Gastrocnemius medialis (tissue), 4 donors: ENCODE results near the gene CACNA2D2. TPM values are rescaled to one million over a fixed set of nuclear protein-coding genes. Genes with fewer than 3 reads are reported as not detected.

Source experiments
- ATAC-seq, 2 donors: fragments of 150-250 bp; one replicate each; pipeline ENCODE4 v1.9.1; 2016
- DNase-seq, 2 donors: peaks; one replicate each; pipeline ENCODE4 v3.0.0-alpha.2; 2019
- H3K27ac ChIP-seq, 4 donors: fragments of 200-600 bp; sonication (generic); 1 replicate in 1 of 4; 2 replicates in 3 of 4; pipeline ENCODE4 v1.5.1; 2016 to 2018; ENCODE audit warnings: mild to moderate bottlenecking in 2 of 4, moderate library complexity in 1 of 4
- H3K27me3 ChIP-seq, 3 donors: fragments of 200-600 bp; sonication (generic) in 2 of 3; 1 replicate in 1 of 3; 2 replicates in 2 of 3; pipeline versions ENCODE4 v1.5.1 to v1.6.0; 2016 to 2019; ENCODE audit warnings: mild to moderate bottlenecking in 1 of 3, moderate library complexity in 1 of 3
- H3K36me3 ChIP-seq, 2 donors: fragments of 200-600 bp; sonication (generic) in 1 of 2; one replicate each; pipeline ENCODE4 v1.5.1; 2017 to 2018
- H3K4me1 ChIP-seq, 2 donors: fragments of 200-600 bp; sonication (generic) in 1 of 2; one replicate each; pipeline ENCODE4 v1.5.1; 2016 to 2017; ENCODE audit warnings: mild to moderate bottlenecking in 2 of 2
- H3K4me3 ChIP-seq, 4 donors: fragments of 200-600 bp; sonication (generic) in 3 of 4; 1 replicate in 1 of 4; 2 replicates in 3 of 4; pipeline ENCODE4 v1.5.1; 2016 to 2019; ENCODE audit warnings: mild to moderate bottlenecking in 2 of 4
- H3K9me3 ChIP-seq, 3 donors: fragments of 200-600 bp; sonication (generic) in 2 of 3; 1 replicate in 1 of 3; 2 replicates in 2 of 3; pipeline ENCODE4 v1.5.1; 2016 to 2019
- POLR2A ChIP-seq, 2 donors: fragments of 450-650 bp; IDR thresholded peaks; one replicate each; pipeline ENCODE4 v1.6.1; 2017; ENCODE audit warnings: antibody characterized with exemption in 2 of 2, mild to moderate bottlenecking in 2 of 2, moderate library complexity in 2 of 2
- in situ Hi-C, 4 donors: fragments of 200-750 bp; cut with MboI; loops; one replicate each; pipeline versions ENCODE4 v1.15.0 to v1.8.0; 2017; ENCODE audit warnings: low sequenced_read_pairs in 4 of 4
- intact Hi-C: fragments of 100-400 bp; cut with DNase I; formaldehyde crosslinking; loops from one replicate; pipeline ENCODE4 v1.15.1; 2023; ENCODE audit warnings: low total_unique reads
- total RNA-seq, 4 donors: library from RNA; depleted of rRNA; stranded (reverse); fragments of >200 nt; gene quantifications; one replicate each; pipeline versions ENCODE4 v1.1.0 to v1.2.3, GENCODE V29; 2016
- TF ChIP-seq, protein P1 (sequence below), 5 experiments: fragments of 450-650 bp in 3 of 5; fragments of 200-600 bp in 2 of 5; sonication (generic) in 2 of 5; IDR thresholded peaks in 4 of 5; conservative IDR thresholded peaks in 1 of 5; 1 replicate in 4 of 5; 2 replicates in 1 of 5; pipeline ENCODE4 v1.5.1; 2016 to 2019; ENCODE audit warnings: antibody characterized with exemption in 5 of 5, mild to moderate bottlenecking in 3 of 5, moderate library complexity in 3 of 5

The CACNA2D2 gene
- total RNA-seq = under 1 TPM; 0.27 to 0.68 (median 0.45) TPM

DNA sequence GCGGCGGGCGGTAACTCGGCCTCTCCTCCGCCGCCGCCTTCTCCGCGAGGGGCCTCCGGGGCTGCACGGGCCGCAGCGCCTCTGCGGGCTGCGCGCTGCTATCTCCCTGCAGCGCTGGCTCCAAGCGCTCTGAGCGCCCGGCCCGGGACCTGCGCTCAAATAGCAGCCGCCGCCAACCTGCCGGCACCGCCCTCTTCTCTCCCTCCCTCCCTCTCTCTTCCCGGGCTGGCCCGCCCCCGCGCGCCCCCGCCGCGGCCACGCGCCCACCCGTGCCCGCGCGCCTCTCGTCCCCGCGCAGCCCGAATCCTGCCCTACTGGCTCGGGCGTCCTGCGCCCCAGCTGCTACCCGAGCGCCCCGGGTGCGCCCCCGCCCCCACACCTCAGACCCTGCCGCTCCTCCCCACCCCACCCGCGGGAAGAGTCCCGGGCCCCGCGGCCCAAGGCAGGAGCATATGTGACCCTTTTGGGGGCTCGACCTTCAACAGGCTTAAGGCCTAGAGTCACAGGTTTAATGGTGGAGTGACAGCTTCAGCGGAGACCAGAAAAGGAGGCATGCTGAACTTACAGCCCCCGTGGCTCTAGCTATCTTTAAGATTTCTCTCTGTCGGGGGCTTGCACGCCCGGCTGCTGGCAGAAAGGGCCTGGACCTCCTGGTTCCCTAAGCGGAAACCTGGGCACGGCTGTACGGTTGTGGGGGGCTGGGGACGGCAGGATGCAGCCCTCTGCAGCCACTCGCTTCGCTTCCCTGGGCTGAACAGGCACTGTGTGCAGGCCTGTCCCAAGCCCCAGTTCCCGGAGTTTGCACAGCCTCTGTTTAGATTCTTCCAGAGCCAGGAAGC is at the start of gene CACNA2D2:
Gene CACNA2D2 (minus strand): TSS at position 131 of the 839 bp plus-strand sequence. CDS start 211 bp downstream, outside the sequence.
- intact Hi-C loops = no loop called here
- H3K4me1 ChIP-seq = peaks cover 0 to 10% of the 10 kb centered on the region in 2 donors
- ATAC-seq (peak; percentile 75 to 82), DNase-seq (peak; percentile 21 to 47)
- no peaks in the 10 kb centered on the region for H3K36me3 ChIP-seq
- peak within 1 kb of the TSS; percentile 52 to 66 (median 58) for H3K4me3 ChIP-seq
- H3K27me3 ChIP-seq = no peaks in the 10 kb centered on the region
- TF ChIP-seq POLR2A (IDR thresholded peaks at IDR 0.05) = peak; percentile 49 to 50
- TF ChIP-seq, protein P1, sequence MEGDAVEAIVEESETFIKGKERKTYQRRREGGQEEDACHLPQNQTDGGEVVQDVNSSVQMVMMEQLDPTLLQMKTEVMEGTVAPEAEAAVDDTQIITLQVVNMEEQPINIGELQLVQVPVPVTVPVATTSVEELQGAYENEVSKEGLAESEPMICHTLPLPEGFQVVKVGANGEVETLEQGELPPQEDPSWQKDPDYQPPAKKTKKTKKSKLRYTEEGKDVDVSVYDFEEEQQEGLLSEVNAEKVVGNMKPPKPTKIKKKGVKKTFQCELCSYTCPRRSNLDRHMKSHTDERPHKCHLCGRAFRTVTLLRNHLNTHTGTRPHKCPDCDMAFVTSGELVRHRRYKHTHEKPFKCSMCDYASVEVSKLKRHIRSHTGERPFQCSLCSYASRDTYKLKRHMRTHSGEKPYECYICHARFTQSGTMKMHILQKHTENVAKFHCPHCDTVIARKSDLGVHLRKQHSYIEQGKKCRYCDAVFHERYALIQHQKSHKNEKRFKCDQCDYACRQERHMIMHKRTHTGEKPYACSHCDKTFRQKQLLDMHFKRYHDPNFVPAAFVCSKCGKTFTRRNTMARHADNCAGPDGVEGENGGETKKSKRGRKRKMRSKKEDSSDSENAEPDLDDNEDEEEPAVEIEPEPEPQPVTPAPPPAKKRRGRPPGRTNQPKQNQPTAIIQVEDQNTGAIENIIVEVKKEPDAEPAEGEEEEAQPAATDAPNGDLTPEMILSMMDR (IDR thresholded peaks at IDR 0.05 in 4 of 5, conservative IDR thresholded peaks at IDR 0.05 in 1 of 5) = no peak
- no peaks in the 10 kb centered on the region for H3K9me3 ChIP-seq
- in situ Hi-C loops = no loop called here
- H3K27ac ChIP-seq = peak within 1 kb of the TSS; percentile 42 to 67 (median 62)

DNA sequence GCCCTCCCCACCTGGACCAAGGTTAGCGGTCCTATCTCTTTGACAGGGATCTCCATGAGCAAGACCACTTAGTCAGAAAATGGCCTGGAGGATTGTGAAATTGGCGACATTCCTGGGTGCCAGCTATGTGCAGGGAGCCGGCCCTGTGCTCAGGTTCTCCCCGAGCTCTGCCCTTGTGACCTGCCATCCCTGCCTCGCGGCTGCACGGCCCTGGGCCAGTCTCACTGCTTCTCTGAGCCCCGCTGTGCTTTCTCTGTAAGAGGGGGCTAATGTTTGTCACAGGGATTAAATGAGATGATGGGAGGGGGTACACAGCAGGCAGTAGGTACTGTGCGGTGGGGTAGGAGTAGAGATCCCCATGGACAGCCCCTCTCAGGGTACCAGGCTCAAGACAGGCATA is 49.2 kb upstream of the CACNA2D2 start:
- DNase-seq (no peak), ATAC-seq (no peak)
- Histone ChIP-seq H3K27ac (no peak overlapping the region), H3K4me1 (no peaks in the 10 kb centered on the region), H3K36me3 (no peaks in the 10 kb centered on the region), H3K9me3 (no peaks in the 10 kb centered on the region), H3K27me3 (no peaks in the 10 kb centered on the region), H3K4me3 (no peak overlapping the region)
- TF ChIP-seq, protein P1 (IDR thresholded peaks at IDR 0.05 in 4 of 5, conservative IDR thresholded peaks at IDR 0.05 in 1 of 5) = no peak
- no peak for TF ChIP-seq POLR2A (IDR thresholded peaks at IDR 0.05)
- in situ Hi-C loops (no loop called here), intact Hi-C loops (no loop called here)

DNA sequence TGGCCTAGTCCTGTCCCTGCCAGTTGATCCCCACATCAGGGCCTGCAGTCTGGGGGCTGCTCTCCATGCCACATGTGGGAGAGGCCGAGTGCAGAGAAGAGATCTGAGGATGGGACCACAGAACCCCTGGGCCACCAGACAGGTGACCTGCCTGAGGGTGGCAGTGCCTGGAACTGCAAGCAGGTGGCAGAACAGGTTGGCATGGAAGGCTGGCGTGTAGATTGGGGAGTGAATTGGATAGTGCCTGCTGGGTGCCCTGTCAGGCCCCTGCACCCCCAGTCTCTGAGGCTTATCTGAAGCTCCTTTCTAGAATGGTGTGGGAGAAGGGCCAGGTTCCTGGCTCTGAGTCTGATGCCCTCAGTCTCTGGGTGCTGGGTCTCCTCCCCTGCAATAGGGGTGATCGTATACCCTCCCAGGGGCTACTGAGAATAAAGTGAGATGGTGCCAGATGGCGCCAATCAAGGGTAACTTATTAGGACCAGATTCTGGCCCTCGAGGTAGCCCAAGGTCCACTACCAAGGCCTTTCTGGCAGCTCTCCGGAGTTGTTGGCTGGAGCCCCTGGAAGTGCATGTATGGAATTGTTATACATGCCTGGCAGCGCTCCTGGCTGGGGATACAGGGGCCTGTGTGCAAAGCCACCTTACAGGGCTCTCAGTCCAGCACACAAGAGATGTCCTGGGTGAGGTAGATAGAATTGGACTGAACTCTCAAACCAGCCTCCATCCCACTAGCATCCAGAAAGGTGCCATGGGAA is 48.4 kb upstream of the CACNA2D2 start:
- H3K4me1 ChIP-seq = no peaks in the 10 kb centered on the region
- ATAC-seq = no peak
- no peak overlapping the region for H3K27ac ChIP-seq
- no peaks in the 10 kb centered on the region for H3K27me3 ChIP-seq
- TF ChIP-seq POLR2A (IDR thresholded peaks at IDR 0.05) = no peak
- TF ChIP-seq, protein P1 (IDR thresholded peaks at IDR 0.05 in 4 of 5, conservative IDR thresholded peaks at IDR 0.05 in 1 of 5) = no peak
- intact Hi-C loops = no loop called here
- H3K36me3 ChIP-seq = no peaks in the 10 kb centered on the region
- no peaks in the 10 kb centered on the region for H3K9me3 ChIP-seq
- no peak overlapping the region for H3K4me3 ChIP-seq
- in situ Hi-C loops = no loop called here
- no peak for DNase-seq

DNA sequence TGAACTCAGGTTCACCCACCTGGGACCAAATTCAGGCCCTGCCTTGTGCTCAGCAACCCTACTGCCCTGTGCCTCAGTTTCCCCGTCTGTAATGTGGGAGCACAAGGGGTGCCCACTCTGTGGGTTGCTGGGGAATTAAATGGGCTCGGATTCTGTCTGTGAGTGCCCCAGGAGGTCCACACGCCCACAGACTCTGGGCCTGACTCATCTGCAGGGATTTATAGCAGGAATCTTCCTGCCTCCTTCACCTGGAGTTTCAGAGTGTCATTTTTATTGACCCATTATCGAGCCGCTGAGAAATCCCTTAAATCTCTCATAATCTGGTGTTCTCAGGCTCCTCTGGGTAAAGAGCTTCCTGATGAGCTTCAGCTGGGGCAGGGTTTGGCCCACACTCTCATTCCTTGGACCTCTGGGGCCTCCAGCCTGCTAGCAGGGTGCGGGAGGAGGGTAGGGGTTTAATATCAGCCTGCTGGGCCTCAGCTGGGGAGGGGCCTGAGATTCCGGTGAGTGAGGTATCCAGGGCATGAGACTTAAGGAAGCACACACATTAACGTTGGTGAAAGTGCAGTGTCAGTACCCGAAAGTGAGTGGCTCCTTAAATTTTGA is 47.7 kb upstream of the CACNA2D2 start:
- in situ Hi-C loops = no loop called here
- DNase-seq = no peak
- intact Hi-C loops = no loop called here
- H3K4me3 ChIP-seq = no peak overlapping the region
- ATAC-seq = no peak
- H3K4me1 ChIP-seq = no peaks in the 10 kb centered on the region
- no peaks in the 10 kb centered on the region for H3K27me3 ChIP-seq
- no peaks in the 10 kb centered on the region for H3K9me3 ChIP-seq
- H3K36me3 ChIP-seq = no peaks in the 10 kb centered on the region
- H3K27ac ChIP-seq = no peak overlapping the region
- no peak for TF ChIP-seq POLR2A (IDR thresholded peaks at IDR 0.05)
- TF ChIP-seq, protein P1 (IDR thresholded peaks at IDR 0.05 in 4 of 5, conservative IDR thresholded peaks at IDR 0.05 in 1 of 5) = no peak
